GM12878 (cell line): ENCODE measurements around the gene SLC38A3. TPM values are rescaled to one million over a fixed set of nuclear protein-coding genes. Genes with fewer than 3 reads are reported as not detected.

Source experiments
- ATAC-seq: fragments of 200-7000 bp; cut with Tn5 transposase; 3 replicates; pipeline ENCODE4 v1.9.1; 2020; ENCODE audit warnings: mild to moderate bottlenecking, moderate library complexity
- BruUV-seq: library from RNA; stranded (reverse); fragments of 400-500 nt; replicated peaks from 2 replicates; lab custom pipeline; 2021; lab: Mats Ljungman, UMichigan
- CTCF ChIA-PET: fragments of 300-600 bp; sonication (Branson Sonifier 250); formaldehyde crosslinking; extraction: SDS; loops from one replicate; lab custom pipeline; 2021; ENCODE audit warnings: inconsistent platforms; lab: Yijun Ruan, JAX
- POLR2A ChIA-PET: fragments of 350-600 bp; formaldehyde crosslinking; extraction: SDS; loops from one replicate; lab custom pipeline; 2021; ENCODE audit warnings: inconsistent platforms; lab: Charles Lee
- RAD21 ChIA-PET: fragments of 300-600 bp; sonication (Branson Sonifier 250); formaldehyde crosslinking; loops from one replicate; lab custom pipeline; 2023; ENCODE audit warnings: antibody characterized with exemption; ENCODE audit not compliant: unreplicated experiment; lab: Charles Lee
- SMC1A ChIA-PET: fragments of 300-600 bp; sonication (Branson Sonifier 250); formaldehyde crosslinking; loops from one replicate; lab custom pipeline; 2023; ENCODE audit not compliant: unreplicated experiment, uncharacterized antibody; lab: Charles Lee
- DNase-seq: peaks from one replicate; pipeline ENCODE4 v3.0.0-alpha.2; 2011; ENCODE audit warnings: low read depth, low spot score
- FAIRE-seq: peaks from 3 replicates; lab custom pipeline; 2011; peaks lifted over from hg19 to GRCh38; lab: Jason Lieb, UNC
- H2AFZ ChIP-seq: 2 replicates; pipeline ENCODE4 v1.6.0; 2011; ENCODE audit warnings: low read depth, low read length, control low read depth; ENCODE audit not compliant: control insufficient read depth
- H3K27ac ChIP-seq: 2 replicates; pipeline ENCODE4 v1.5.1; 2011; ENCODE audit warnings: control low read depth; ENCODE audit not compliant: control insufficient read depth, insufficient read depth
- H3K27me3 ChIP-seq, 2 experiments: replicated peaks in 1 of 2; 2 replicates each; pipeline versions ENCODE4 v1.6.0 to v1.6.1; 2011; ENCODE audit warnings: low read length in 1 of 2; ENCODE audit not compliant: control insufficient read depth in 2 of 2, insufficient read depth in 2 of 2
- H3K36me3 ChIP-seq, 2 experiments: 2 replicates each; pipeline ENCODE4 v1.5.1; 2011; ENCODE audit warnings: low read length in 1 of 2; ENCODE audit not compliant: control insufficient read depth in 2 of 2, insufficient read depth in 2 of 2
- H3K4me1 ChIP-seq: 2 replicates; pipeline ENCODE4 v1.6.1; 2011; ENCODE audit warnings: mild to moderate bottlenecking, low read length, moderate library complexity, mixed read lengths; ENCODE audit not compliant: control insufficient read depth, insufficient read depth
- H3K4me2 ChIP-seq: 2 replicates; pipeline ENCODE4 v1.6.0; 2011; ENCODE audit warnings: control low read depth; ENCODE audit not compliant: control insufficient read depth, insufficient read depth
- H3K4me3 ChIP-seq: fragments of 200-600 bp; sonication (generic); 2 replicates; pipeline ENCODE4 v1.5.1; 2016
- H3K79me2 ChIP-seq: 2 replicates; pipeline ENCODE4 v1.6.0; 2011; ENCODE audit warnings: low read length; ENCODE audit not compliant: control insufficient read depth, insufficient read depth
- H3K9ac ChIP-seq: 2 replicates; pipeline ENCODE4 v1.8.0; 2011; ENCODE audit warnings: low read length, control low read depth, mixed read lengths; ENCODE audit not compliant: control insufficient read depth, insufficient read depth
- H3K9me3 ChIP-seq: replicated peaks from 3 replicates; pipeline ENCODE4 v1.5.1; 2011; ENCODE audit warnings: mild to moderate bottlenecking, low read length; ENCODE audit not compliant: control insufficient read depth, insufficient read depth
- H4K20me1 ChIP-seq: 2 replicates; pipeline ENCODE4 v1.6.0; 2011; ENCODE audit not compliant: control insufficient read depth, insufficient read depth
- E4F1 ChIP-seq: fragments of 450-650 bp; IDR thresholded peaks from 2 replicates; pipeline ENCODE4 v1.6.1; 2018; ENCODE audit warnings: borderline replicate concordance, mild to moderate bottlenecking; ENCODE audit not compliant: partially characterized antibody
- FOXM1 ChIP-seq: IDR thresholded peaks from 2 replicates; pipeline ENCODE4 v1.6.1; 2012; ENCODE audit warnings: low read depth, mild to moderate bottlenecking, inconsistent platforms, low read length, moderate library complexity
- KAT2A ChIP-seq: conservative IDR thresholded peaks from 2 replicates; pipeline ENCODE4 v1.6.1; 2011; ENCODE audit warnings: low read depth, low read length; ENCODE audit not compliant: control insufficient read depth
- MAX ChIP-seq: IDR thresholded peaks from 2 replicates; pipeline ENCODE4 v1.6.1; 2012; ENCODE audit warnings: low read depth, low read length, improper control_type of control experiment
- PML ChIP-seq: IDR thresholded peaks from 2 replicates; pipeline ENCODE4 v1.6.1; 2012; ENCODE audit warnings: low read length, inconsistent platforms
- RB1 ChIP-seq: fragments of 450-650 bp; formaldehyde crosslinking; IDR thresholded peaks from 2 replicates; pipeline ENCODE4 v1.6.1; 2017; ENCODE audit warnings: mild to moderate bottlenecking, borderline replicate concordance
- SMC3 ChIP-seq: IDR thresholded peaks from 2 replicates; pipeline ENCODE4 v1.6.1; 2011; ENCODE audit warnings: low read length, improper control_type of control experiment, borderline replicate concordance
- SUPT20H ChIP-seq: IDR thresholded peaks from 2 replicates; pipeline ENCODE4 v1.6.1; 2011; ENCODE audit warnings: low read depth, mild to moderate bottlenecking, low read length, moderate library complexity, borderline replicate concordance; ENCODE audit not compliant: control insufficient read depth
- YY1 ChIP-seq: IDR thresholded peaks from 2 replicates; pipeline ENCODE4 v1.6.1; 2011; ENCODE audit warnings: low read depth, mild to moderate bottlenecking, low read length
- ZNF24 ChIP-seq: fragments of 450-650 bp; IDR thresholded peaks from 2 replicates; pipeline ENCODE4 v1.6.1; 2017; ENCODE audit warnings: antibody characterized with exemption, mild to moderate bottlenecking
- ZNF622 ChIP-seq: fragments of 450-650 bp; IDR thresholded peaks from 2 replicates; pipeline ENCODE4 v1.6.1; 2017; ENCODE audit warnings: mild to moderate bottlenecking, inconsistent platforms
- WGBS: methylation state at CpG from one replicate; pipeline ENCODE4 v1.1.6; 2016; ENCODE audit warnings: low lambda C conversion rate; ENCODE audit not compliant: insufficient replicate concordance, insufficient coverage; ENCODE audit errors: missing lambda C conversion rate; 5-methylcytosine and 5-hydroxymethylcytosine counted together
- in situ Hi-C: fragments of 300-500 bp; cut with MboI; formaldehyde crosslinking; loops from 9 replicates; pipeline ENCODE4 v1.14.3; 2018; ENCODE audit warnings: mixed read lengths
- intact Hi-C: fragments of 100-400 bp; cut with micrococcal nuclease; formaldehyde crosslinking; loops from one replicate; pipeline ENCODE4 v1.14.2; 2022; ENCODE audit not compliant: unreplicated experiment
- polyA plus RNA-seq, 11 experiments: library from polyadenylated mRNA; depleted of rRNA in 4 of 11; unstranded in 6 of 11; stranded (reverse) in 5 of 11; fragments of >200 nt; fragmentation: Nextera tagmentation in 4 of 11; fragmentation: Illumina TruSeq in 1 of 11; extraction: Ambion mirVana in 4 of 11; extraction: Trizol in 1 of 11; gene quantifications; 1 replicate in 1 of 11; 2 replicates in 10 of 11; pipeline versions ENCODE4 v1.2.1 to v1.2.3, GENCODE V29; 2011 to 2016; ENCODE audit warnings: inconsistent platforms in 2 of 11, missing spikeins in 2 of 11, low read depth in 1 of 11
- total RNA-seq, 4 experiments: library from RNA; depleted of rRNA in 3 of 4; stranded (reverse); fragments of >200 nt in 3 of 4; fragmentation: Illumina TruSeq in 1 of 4; extraction: Trizol in 1 of 4; gene quantifications; 2 replicates each; pipeline versions ENCODE4 v1.2.1 to v1.2.3, GENCODE V29; 2013 to 2021
- TF ChIP-seq, protein P1 (sequence below): IDR thresholded peaks from 2 replicates; pipeline ENCODE4 v1.6.1; 2012; ENCODE audit warnings: low read depth, low read length, improper control_type of control experiment

SLC38A3 gene
- total and polyA plus RNA-seq, 10 of the 15 experiments (the other 5 are each of a cell fraction or from before 2014, with no cell fraction given), result 0.14 TPM; not detected in 9

DNA sequence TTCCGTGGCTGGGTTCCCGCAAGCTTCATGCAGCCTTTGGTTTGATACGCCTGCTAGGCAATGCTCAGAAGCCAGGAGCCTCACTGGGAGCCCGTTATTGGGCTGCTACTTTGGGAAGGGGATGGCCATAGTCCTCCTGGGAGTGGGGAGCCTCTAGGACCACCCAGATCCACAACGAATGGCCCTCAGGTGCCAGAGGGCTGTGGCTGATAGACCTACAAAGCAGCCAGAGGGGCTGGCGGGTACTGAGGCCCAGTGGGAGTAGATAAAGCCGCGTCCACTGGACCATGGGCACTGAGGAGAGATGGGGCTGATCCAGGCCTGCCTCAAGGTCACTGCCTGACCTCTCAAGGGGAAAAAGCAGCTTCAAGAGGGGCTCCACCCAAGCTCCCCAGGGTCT, 12.9 kb upstream of the SLC38A3 start:
- no peaks in the 10 kb centered on the region for H3K79me2 ChIP-seq
- no peaks in the 10 kb centered on the region for H3K4me1 ChIP-seq
- in situ Hi-C loops, result loop anchor here (5.0 kb wide), 1 partner anchor 35 kb away; no protein-coding TSS in a partner anchor
- SMC1A ChIA-PET, result interaction anchor here (1.0 to 2.9 kb wide), 4 partner anchors 20 to 79 kb away, joined by 3 to 24 read pairs (median 4); no protein-coding TSS in a partner anchor
- FAIRE-seq (no peak), DNase-seq (no peak), ATAC-seq (no peak)
- RAD21 ChIA-PET, result interaction anchor here (1.0 to 5.6 kb wide), 3 partner anchors 34 to 72 kb away, joined by 3 to 72 read pairs (median 5); no protein-coding TSS in a partner anchor
- no peak overlapping the region for H3K9ac ChIP-seq
- no peaks in the 10 kb centered on the region for H4K20me1 ChIP-seq
- H3K27ac ChIP-seq, result no peak overlapping the region
- H2AFZ ChIP-seq, result no peak overlapping the region
- intact Hi-C loops, result loop anchor here (1.0 kb wide), 2 partner anchors 34 to 81 kb away; no protein-coding TSS in a partner anchor
- 56% methylated on average over 8 of the region's 8 CpGs for WGBS
- H3K9me3 ChIP-seq, result no peaks in the 10 kb centered on the region
- POLR2A ChIA-PET, result no interaction called here
- no peak for TF ChIP-seq FOXM1
- TF ChIP-seq KAT2A, result no peak
- TF ChIP-seq PML, result no peak
- no peak for TF ChIP-seq ZNF24
- TF ChIP-seq ZNF622, result no peak
- CTCF ChIA-PET, result interaction anchor here (0.7 to 6.9 kb wide), 16 partner anchors 12 to 86 kb away, joined by 3 to 110 read pairs (median 4); partner anchors contain the start of genes GNAI2 and LSMEM2
- no TSS peak for BruUV-seq
- H3K27me3 ChIP-seq, result no peaks in the 10 kb centered on the region; a peak in 2 of 4 replicates
- H3K4me2 ChIP-seq, result no peak overlapping the region
- no peak overlapping the region for H3K4me3 ChIP-seq
- H3K36me3 ChIP-seq, result no peaks in the 10 kb centered on the region

DNA sequence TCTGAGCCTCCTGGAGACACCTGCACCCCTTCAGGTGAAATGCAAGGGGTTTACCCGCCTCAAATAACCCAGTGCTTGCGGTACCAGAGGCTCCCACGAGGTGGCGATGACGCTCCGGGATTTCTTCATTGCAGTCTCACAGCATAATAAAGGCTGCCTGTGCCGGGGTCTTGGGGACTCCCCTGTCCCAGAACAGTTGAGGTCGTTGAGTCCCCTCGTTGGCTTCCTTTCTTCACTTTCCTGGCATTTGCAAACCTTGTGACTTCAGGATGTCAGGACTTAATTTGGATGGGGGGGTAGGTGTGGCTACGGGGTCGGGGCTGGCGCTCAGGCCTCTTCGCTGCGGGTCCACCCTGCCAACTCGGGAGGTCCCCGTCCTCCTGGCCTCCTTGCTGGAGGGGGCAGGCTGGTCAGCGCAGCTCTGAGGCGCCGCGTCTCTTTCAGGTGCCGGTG, 12.4 kb upstream of the SLC38A3 start:
- Histone ChIP-seq H3K4me1 (no peaks in the 10 kb centered on the region), H3K9ac (no peak overlapping the region), H2AFZ (no peak overlapping the region), H3K79me2 (no peaks in the 10 kb centered on the region), H3K36me3 (no peaks in the 10 kb centered on the region), H3K4me3 (no peak overlapping the region), H3K27me3 (no peaks in the 10 kb centered on the region; a peak in 2 of 4 replicates), H3K27ac (no peak overlapping the region), H4K20me1 (no peaks in the 10 kb centered on the region), H3K4me2 (no peak overlapping the region), H3K9me3 (no peaks in the 10 kb centered on the region)
- POLR2A ChIA-PET, result no interaction called here
- in situ Hi-C loops (loop anchor here (5.0 kb wide), 1 partner anchor 35 kb away; no protein-coding TSS in a partner anchor), intact Hi-C loops (loop anchor here (1.0 kb wide), 2 partner anchors 34 to 81 kb away; no protein-coding TSS in a partner anchor)
- SMC1A ChIA-PET, result interaction anchor here (1.0 to 2.9 kb wide), 4 partner anchors 19 to 79 kb away, joined by 3 to 24 read pairs (median 4); no protein-coding TSS in a partner anchor
- DNase-seq (peak; percentile 16), FAIRE-seq (peak; percentile 86), ATAC-seq (peak; percentile 79)
- BruUV-seq, result no TSS peak
- 25% methylated on average over 21 of the region's 21 CpGs for WGBS
- CTCF ChIA-PET, result interaction anchor here (0.7 to 6.9 kb wide), 15 partner anchors 13 to 86 kb away, joined by 3 to 110 read pairs (median 4); partner anchors contain the start of genes GNAI2 and LSMEM2
- RAD21 ChIA-PET, result interaction anchor here (1.0 to 5.6 kb wide), 3 partner anchors 33 to 72 kb away, joined by 3 to 72 read pairs (median 5); no protein-coding TSS in a partner anchor
- TF ChIP-seq SUPT20H, result no peak
- TF ChIP-seq, protein P1, sequence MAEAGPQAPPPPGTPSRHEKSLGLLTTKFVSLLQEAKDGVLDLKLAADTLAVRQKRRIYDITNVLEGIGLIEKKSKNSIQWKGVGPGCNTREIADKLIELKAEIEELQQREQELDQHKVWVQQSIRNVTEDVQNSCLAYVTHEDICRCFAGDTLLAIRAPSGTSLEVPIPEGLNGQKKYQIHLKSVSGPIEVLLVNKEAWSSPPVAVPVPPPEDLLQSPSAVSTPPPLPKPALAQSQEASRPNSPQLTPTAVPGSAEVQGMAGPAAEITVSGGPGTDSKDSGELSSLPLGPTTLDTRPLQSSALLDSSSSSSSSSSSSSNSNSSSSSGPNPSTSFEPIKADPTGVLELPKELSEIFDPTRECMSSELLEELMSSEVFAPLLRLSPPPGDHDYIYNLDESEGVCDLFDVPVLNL, result no peak
- TF ChIP-seq YY1, result peak; percentile 44; the same call in 1 of the 2 replicates
- no peak for TF ChIP-seq E4F1
- TF ChIP-seq RB1, result no peak
- TF ChIP-seq SMC3, result peak; percentile 97
- TF ChIP-seq MAX, result no peak
